Activated CD4-positive, CD25-positive, alpha-beta regulatory T cell treated with anti-CD3 and anti-CD28 coated beads, Interleukin-2, amount 50 U/mL, for 72 hours (primary cell): Measurements from ENCODE around the gene TRAF3IP1.
"Not testable (repeated sequence)": the region's sequence is repeated elsewhere in the genome, so short reads cannot be mapped to it uniquely, and the experiment has no call there.

Experiments
- DNase-seq: peaks from one replicate; pipeline ENCODE4 v3.0.0; 2021

The TRAF3IP1 gene, protein sequence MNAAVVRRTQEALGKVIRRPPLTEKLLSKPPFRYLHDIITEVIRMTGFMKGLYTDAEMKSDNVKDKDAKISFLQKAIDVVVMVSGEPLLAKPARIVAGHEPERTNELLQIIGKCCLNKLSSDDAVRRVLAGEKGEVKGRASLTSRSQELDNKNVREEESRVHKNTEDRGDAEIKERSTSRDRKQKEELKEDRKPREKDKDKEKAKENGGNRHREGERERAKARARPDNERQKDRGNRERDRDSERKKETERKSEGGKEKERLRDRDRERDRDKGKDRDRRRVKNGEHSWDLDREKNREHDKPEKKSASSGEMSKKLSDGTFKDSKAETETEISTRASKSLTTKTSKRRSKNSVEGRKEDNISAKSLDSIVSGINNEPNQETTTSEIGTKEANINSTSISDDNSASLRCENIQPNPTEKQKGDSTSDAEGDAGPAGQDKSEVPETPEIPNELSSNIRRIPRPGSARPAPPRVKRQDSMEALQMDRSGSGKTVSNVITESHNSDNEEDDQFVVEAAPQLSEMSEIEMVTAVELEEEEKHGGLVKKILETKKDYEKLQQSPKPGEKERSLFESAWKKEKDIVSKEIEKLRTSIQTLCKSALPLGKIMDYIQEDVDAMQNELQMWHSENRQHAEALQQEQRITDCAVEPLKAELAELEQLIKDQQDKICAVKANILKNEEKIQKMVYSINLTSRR

DNA sequence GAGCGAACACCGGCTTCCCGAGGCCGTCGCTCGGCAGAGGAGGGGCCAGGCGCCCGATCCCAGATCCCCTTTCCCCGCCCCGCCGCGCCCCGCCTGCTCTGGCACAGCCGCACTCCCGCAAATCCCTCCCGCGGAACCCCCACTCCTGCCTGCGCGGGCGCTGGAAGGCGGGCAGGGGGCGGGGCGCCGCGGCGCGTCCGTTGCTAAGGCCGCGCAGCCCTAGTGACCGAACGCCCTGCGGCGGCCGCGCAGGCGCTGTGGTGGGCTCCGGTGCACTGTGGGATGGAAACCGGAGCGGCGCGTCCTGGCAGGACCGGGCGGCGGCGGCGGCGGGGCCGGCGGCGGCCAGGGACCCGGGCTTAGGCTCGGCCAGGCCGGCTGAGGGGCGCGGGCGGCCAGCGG lies at the start of gene TRAF3IP1:
TRAF3IP1 (plus strand) TSS at position 273 of the 402 bp plus-strand sequence. CDS start 145 bp downstream, outside the sequence.
- DNase-seq: peak; percentile 86

DNA sequence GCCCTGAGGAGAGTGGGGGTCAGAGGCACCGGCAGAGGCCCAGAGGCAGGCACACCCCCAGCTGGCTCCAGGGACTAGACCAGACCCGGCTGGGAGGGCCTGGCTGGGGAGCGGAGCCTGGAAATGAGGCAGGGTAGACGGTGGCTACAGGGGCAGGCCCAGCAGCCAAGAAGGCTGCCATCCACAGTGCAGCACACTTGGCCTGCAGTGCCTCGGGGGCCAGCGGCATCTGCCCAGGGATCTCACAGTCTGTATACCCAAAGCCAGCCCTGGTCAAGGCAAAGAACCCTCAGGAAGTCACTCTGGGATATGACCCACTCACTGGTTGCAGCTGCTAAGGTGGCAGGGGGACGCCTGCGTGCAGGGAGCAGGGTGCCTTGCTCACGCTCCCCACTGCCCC lies 49.7 kb upstream of the TRAF3IP1 start:
- no peak for DNase-seq

DNA sequence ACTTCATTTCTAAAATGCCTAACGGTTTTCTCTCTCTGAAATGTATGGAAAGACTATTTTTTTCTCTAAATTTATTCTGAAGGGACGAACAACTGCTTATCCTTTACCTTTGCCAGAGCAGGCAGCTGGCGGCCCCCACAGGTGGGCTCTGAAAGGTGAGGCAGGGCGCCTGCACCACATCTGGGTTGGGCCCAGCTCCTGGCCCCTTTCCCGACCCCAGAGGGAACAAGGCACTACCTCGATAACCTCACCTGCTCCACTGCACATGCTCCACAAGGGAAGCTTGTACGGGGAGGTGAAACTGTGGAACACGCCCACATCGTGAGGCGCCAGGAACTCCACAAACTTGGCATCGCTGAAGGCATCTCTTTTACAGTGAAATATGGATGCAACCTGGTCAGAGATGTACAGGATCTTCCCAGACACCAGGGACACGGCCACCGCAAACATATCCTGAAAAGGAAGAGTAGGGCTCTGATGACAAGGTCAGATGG lies 49.2 kb upstream of the TRAF3IP1 start:
- DNase-seq: no peak

GRCh38 chr2:238271686-238272085 lies 48.6 kb upstream of the TRAF3IP1 start:
- DNase-seq: not testable (repeated sequence)

DNA sequence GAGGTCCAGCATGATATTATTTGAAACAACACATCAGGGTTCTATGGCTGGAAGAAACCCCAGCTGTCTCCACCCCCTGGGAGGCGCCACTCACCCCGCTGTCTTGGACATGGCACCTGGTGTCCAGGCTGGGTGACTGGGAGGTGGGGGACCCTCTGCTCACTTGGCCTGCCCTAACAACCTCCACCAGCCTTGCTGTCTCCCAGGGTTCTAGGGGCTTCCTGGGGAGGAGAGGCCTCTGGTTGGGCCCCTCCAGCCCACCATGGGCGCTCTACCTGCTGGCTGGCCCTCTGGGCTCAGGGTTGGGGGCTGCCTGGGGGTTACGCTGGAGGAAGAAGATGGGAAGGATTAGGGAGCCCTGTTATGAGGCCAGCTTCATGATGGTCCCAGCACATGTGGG lies 48.2 kb upstream of the TRAF3IP1 start:
- DNase-seq: no peak

DNA sequence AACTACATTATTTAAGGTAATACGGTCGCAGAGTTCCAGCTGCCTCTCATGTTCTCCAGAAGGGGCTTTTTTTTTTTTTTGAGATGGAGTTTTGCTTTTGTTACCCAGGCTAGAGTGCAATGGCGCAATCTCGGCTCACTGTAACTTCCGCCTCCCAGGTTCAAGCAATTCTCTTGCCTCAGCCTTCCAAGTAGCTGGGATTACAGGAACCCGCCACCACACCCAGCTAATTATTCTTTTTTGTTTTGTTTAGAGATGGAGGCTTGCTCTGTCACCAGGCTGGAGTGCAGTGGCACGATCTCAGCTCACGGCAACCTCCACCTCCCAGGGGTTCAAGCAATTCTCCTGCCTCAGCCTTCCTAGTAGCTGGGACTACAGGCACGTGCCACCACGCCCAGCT lies 46.9 kb upstream of the TRAF3IP1 start:
- DNase-seq: not testable (repeated sequence)

GRCh38 chr2:238274152-238274865 lies 46.0 kb upstream of the TRAF3IP1 start:
- DNase-seq: no peak

GRCh38 chr2:238277695-238278094 lies 42.6 kb upstream of the TRAF3IP1 start:
- DNase-seq: no peak

GRCh38 chr2:238278626-238279323 lies 41.5 kb upstream of the TRAF3IP1 start:
- DNase-seq: no peak

GRCh38 chr2:238279324-238279682 lies 41.0 kb upstream of the TRAF3IP1 start:
- no peak for DNase-seq

DNA sequence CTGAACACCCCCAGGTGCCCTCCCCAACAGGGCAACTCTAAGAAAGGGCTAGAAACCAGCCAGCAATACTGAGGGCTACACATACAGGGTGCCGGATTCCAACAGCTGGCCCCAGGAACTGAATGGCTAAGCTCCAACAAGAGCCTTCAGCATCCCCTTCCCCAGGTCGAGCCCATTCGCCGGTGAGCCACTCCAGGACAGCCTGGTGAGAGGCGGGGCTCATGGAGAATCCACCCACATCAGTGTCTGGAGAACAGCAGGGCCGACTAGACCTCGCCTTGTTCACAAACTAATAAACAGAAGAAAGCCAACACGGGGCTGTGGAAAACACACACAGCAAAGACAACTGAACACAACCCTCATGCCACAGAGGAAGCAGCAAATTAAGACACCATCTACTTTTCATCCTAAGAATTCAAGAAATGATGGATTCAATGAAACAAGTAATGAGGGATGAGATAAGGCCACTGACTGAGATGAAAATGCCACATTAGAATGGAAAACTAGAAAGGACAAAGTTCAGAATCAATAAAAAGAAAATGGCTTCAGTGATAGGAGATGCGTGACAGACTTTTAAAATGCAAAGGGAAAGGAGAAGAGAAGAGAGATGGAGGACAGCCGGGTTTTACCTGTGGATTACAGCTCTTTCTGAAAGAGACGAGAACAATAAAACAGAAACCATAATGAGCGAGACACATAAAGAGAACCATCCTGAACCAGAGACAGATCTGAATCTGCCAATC lies 40.1 kb upstream of the TRAF3IP1 start:
- DNase-seq: no peak

DNA sequence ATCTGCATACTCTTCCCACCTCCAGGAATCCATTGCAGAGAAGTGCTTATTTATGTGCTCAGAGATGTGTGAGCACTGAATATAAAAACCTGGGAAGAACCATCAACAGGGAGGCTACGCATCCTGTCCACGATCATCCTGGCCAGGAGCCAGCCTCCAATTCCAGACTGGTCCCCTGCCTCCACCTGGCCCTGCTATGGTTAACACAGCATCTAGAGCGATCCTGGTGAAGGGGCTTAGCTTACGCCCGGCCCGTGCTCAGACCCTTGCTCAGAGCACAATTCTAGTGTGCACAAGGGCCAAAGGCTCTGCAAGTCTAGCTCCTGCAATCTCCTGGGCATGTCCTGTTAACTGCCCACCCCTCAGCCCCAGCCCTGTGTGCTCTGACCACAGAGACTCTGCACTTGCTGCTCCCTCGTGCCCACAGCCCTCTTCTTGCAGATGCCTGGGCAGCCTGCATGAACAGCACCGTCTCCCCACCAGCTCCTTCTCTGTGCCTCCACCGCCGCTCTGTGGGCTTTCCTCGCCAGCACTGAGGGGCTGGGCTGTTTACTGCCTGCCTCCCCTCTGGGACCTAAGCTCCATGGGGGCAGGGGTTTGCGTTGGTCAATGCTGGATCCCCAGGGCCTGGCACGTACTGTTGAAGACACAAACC lies 38.4 kb upstream of the TRAF3IP1 start:
- DNase-seq: no peak

GRCh38 chr2:238282861-238283738 lies 37.2 kb upstream of the TRAF3IP1 start:
- no peak for DNase-seq

DNA sequence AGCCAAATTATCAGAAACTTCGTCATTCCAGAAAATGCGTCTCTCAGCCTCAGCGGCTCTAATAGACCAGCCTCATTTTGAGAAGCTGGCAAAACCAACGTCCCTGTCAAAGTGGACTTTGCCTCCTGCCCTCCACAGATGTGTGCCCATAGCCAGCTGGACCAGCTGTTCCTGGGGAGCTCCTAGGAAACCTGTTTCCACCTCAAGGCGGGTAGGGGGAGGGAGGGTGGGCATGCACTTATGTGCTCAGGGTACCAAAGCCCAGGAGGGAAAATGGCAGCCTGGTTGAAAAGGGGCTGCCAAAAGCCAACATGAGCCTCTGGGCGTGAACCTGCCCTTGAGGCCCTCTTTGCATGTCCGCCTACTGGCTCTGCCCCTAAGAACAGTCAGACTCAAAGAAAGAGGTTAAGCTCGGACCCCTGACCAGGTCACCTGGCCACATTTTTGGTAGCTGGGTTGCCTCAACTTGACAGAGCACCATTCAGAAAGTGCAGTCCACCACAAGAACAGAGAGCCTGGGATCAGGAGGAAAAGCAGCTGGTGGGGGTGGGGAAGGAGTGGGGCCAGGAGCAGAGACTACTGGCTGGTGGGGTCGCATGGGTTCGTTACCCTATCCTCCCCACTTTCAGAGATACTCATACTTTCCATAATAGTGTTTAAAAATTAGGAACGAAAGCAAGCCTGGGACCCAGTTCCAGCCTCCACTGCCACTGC lies 35.4 kb upstream of the TRAF3IP1 start:
- no peak for DNase-seq

GRCh38 chr2:238285653-238286082 lies 34.6 kb upstream of the TRAF3IP1 start:
- DNase-seq: no peak

DNA sequence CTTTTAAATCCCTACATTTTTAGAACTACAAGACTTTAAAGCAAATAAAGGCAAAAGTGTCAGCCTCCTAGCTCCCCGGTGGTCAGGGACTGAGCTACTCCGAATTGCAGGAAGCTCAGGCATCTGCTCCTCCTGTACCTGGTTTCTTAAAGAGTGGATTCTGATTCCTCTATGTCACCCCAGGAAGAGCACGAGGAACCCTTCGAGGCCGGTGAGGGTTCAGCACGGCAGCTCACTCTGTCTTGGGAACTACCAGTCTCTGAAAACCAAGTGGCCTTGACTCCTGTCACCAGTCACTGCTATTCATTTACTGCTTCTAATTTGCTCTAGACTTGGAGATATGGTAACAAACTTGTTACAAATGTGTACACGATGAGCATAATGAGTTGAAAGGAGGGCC lies 34.2 kb upstream of the TRAF3IP1 start:
- DNase-seq: no peak

- no peak for DNase-seq
These were observed 33.8 kb upstream of the TRAF3IP1 start for GRCh38 chr2:238286551-238286950.

DNA sequence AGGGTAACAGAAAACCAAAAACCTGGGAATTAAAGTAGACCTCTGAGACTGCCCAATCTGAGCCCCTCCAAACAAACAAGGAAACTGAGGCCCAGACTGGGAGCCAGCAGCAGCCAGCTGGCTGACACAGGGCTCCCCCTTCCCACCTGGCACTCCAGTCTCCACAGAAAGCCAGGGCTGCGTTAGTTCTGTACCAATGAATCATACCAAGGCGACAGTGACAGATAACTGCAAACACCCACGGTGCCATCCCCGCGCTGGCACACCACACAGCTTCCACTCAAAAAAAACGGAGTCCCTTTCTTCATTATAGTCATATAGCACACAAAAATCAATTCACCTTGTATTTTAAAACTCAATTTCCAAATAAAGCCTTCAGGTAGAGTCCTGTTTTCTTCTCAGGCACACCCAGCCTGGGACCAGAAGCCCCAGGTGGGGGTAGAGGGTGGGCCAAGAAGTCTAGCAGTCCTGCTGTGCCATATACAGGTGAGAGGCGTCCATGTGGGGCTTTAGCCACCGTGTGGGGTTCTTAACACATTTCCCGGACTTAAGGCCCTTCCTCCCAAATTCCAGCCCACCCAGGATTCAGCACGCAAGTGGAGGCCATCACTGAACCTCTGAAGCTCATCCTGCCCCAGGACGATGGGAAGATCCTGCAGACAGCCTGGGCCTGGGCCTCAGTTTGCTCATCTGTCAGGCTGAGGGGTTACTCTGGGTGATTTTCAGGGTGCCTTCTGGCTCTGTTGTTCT lies 33.2 kb upstream of the TRAF3IP1 start:
- DNase-seq: no peak
